Neural cell (in vitro differentiated cells): ENCODE data around the gene TBC1D2. TPM values are rescaled to one million over a fixed set of nuclear protein-coding genes. Genes with fewer than 3 reads are reported as not detected.

Source experiments
- H2AFZ ChIP-seq: fragments of 200-600, 300-800 bp; sonication (generic), shearing (Covaris generic); 2 replicates; pipeline ENCODE4 v1.6.0; 2014; ENCODE audit warnings: low read depth, mild to moderate bottlenecking, antibody characterized with exemption, low read length, moderate library complexity
- H3F3A ChIP-seq: fragments of 200-600 bp; shearing (Covaris generic); 2 replicates; pipeline ENCODE4 v1.6.1; 2016; ENCODE audit warnings: mild to moderate bottlenecking, moderate library complexity, mixed read lengths, antibody characterized with exemption, low read length; ENCODE audit not compliant: insufficient read depth, poor library complexity, severe bottlenecking
- H3K27ac ChIP-seq: fragments of 200-600, 300-800 bp; sonication (generic), shearing (Covaris generic); 2 replicates; pipeline ENCODE4 v1.5.1; 2014; ENCODE audit warnings: mild to moderate bottlenecking, low read length, moderate library complexity
- H3K27me3 ChIP-seq: fragments of 300-800, 200-600 bp; sonication (generic), shearing (Covaris generic); 2 replicates; pipeline ENCODE4 v1.6.0; 2014; ENCODE audit warnings: mild to moderate bottlenecking, low read depth, low read length, moderate library complexity; ENCODE audit not compliant: insufficient read depth
- H3K36me3 ChIP-seq: fragments of 300-800, 200-600 bp; sonication (generic), shearing (Covaris generic); 2 replicates; pipeline ENCODE4 v1.5.1; 2014; ENCODE audit warnings: mild to moderate bottlenecking, antibody characterized with exemption, low read length, moderate library complexity; ENCODE audit not compliant: insufficient read depth
- H3K4me2 ChIP-seq: fragments of 300-800, 200-600 bp; sonication (generic), shearing (Covaris generic); 2 replicates; pipeline ENCODE4 v1.6.0; 2014; ENCODE audit warnings: mild to moderate bottlenecking, low read length
- H3K4me3 ChIP-seq: fragments of 300-800, 200-600 bp; sonication (generic), shearing (Covaris generic); 2 replicates; pipeline ENCODE4 v1.5.1; 2014; ENCODE audit warnings: mild to moderate bottlenecking, low read length, moderate library complexity
- H3K79me2 ChIP-seq: fragments of 200-600 bp; shearing (Covaris generic); replicated peaks from 2 replicates; pipeline ENCODE4 v1.6.0; 2014; ENCODE audit warnings: mild to moderate bottlenecking, low read length, moderate library complexity; ENCODE audit not compliant: insufficient read depth
- H3K9ac ChIP-seq: fragments of 300-800, 200-600 bp; sonication (generic), shearing (Covaris generic); 2 replicates; pipeline ENCODE4 v1.6.1; 2016; ENCODE audit warnings: mild to moderate bottlenecking, low read length, mixed read lengths
- H3K9me2 ChIP-seq: fragments of 200-600 bp; shearing (Covaris generic); 2 replicates; pipeline ENCODE4 v1.6.1; 2016; ENCODE audit warnings: mild to moderate bottlenecking, low read length, mixed read lengths; ENCODE audit not compliant: insufficient read depth
- H3K9me3 ChIP-seq: fragments of 200-600, 300-800 bp; sonication (generic), shearing (Covaris generic); 2 replicates; pipeline ENCODE4 v1.6.1; 2016; ENCODE audit warnings: mild to moderate bottlenecking, mixed run types, low read length, moderate library complexity, mixed read lengths
- H4K20me1 ChIP-seq: fragments of 200-600 bp; shearing (Covaris generic); 2 replicates; pipeline ENCODE4 v1.6.1; 2016; ENCODE audit warnings: mild to moderate bottlenecking, mixed run types; ENCODE audit not compliant: insufficient read depth
- EP300 ChIP-seq: fragments of 450-650 bp; conservative IDR thresholded peaks from 2 replicates; pipeline ENCODE4 v1.6.1; 2014; ENCODE audit warnings: antibody characterized with exemption, mild to moderate bottlenecking, moderate library complexity; ENCODE audit not compliant: poor library complexity, severe bottlenecking
- EZH2 ChIP-seq: fragments of 200-600, 300-800 bp; shearing (Covaris generic), sonication (generic); IDR thresholded peaks from 2 replicates; pipeline ENCODE4 v1.6.1; 2014; ENCODE audit warnings: antibody characterized with exemption, low read length, borderline replicate concordance, mild to moderate bottlenecking; ENCODE audit not compliant: insufficient read depth, poor library complexity, severe bottlenecking
- MXI1 ChIP-seq: fragments of 450-650 bp; conservative IDR thresholded peaks from 2 replicates; pipeline ENCODE4 v1.6.1; 2014; ENCODE audit warnings: antibody characterized with exemption, mild to moderate bottlenecking; ENCODE audit not compliant: poor library complexity, severe bottlenecking
- POLR2AphosphoS5 ChIP-seq: IDR thresholded peaks from 2 replicates; pipeline ENCODE4 v1.6.1; 2012
- RAD21 ChIP-seq: fragments of 450-650 bp; conservative IDR thresholded peaks from 2 replicates; pipeline ENCODE4 v1.6.1; 2014; ENCODE audit warnings: antibody characterized with exemption, mild to moderate bottlenecking, moderate library complexity
- SMC3 ChIP-seq: fragments of 450-650 bp; conservative IDR thresholded peaks from 2 replicates; pipeline ENCODE4 v1.6.1; 2014; ENCODE audit warnings: antibody characterized with exemption, mild to moderate bottlenecking, moderate library complexity; ENCODE audit not compliant: poor library complexity
- TAF1 ChIP-seq: IDR thresholded peaks from 2 replicates; pipeline ENCODE4 v1.6.1; 2012; ENCODE audit warnings: low read depth
- polyA plus RNA-seq: library from polyadenylated mRNA; depleted of rRNA; stranded (reverse); fragments of >200 nt; gene quantifications from 2 replicates; pipeline ENCODE4 v1.2.3, GENCODE V29; 2014
- TF ChIP-seq, protein P1 (sequence below): IDR thresholded peaks from 2 replicates; pipeline ENCODE4 v1.6.1; 2012; ENCODE audit warnings: borderline replicate concordance
- TF ChIP-seq, protein P2 (sequence below): fragments of 450-650 bp; IDR thresholded peaks from 2 replicates; pipeline ENCODE4 v1.5.1; 2014; ENCODE audit warnings: antibody characterized with exemption, mild to moderate bottlenecking, moderate library complexity; ENCODE audit not compliant: poor library complexity, severe bottlenecking

TBC1D2 gene
- polyA plus RNA-seq, 1 donor from 2014 or later: 4.1 TPM

DNA sequence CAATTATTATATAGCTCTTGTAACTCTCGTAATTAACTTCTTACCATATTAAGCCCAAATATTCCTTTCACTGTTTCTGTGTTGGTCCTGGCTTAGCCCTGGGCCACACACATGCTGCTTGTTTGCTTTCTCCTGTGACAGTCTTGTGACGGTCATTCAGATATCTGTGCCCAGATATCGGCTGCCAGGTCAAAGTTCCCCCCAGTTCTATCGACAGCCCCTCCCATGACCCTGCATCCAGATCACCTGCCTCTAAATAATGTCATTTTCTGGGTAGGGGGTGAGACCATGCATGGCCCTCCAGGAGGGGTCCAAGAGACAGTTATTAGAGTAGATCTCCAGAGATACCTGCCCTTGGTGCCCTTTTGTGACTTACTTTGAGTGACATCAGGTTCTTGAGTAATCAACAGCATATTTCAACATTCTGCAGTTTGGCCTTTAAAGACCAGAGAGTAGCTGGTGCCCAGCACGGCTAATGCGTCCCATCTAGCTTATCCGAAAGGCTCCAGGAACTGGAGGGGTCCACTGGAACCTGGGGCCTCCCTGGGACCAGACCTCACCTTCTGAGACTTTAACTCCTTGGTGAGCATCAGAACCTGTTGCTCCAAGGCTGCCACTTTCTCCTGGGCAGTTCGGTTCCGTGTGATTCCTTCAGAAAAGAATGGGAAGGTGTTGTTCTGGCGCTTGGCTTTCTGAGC, 26.9 kb downstream of the TBC1D2 start:
- H2AFZ ChIP-seq: no peak overlapping the region

GRCh38 chr9:98227883-98228282, 27.6 kb downstream of the TBC1D2 start:
- no peaks in the 10 kb centered on the region for H3K79me2 ChIP-seq
- H3K9me2 ChIP-seq: no peaks in the 10 kb centered on the region
- H2AFZ ChIP-seq: no peak overlapping the region
- no peaks in the 10 kb centered on the region for H3K27me3 ChIP-seq
- no peaks in the 10 kb centered on the region for H3K9me3 ChIP-seq
- H3K9ac ChIP-seq: no peak overlapping the region
- H3F3A ChIP-seq: no peaks in the 10 kb centered on the region
- H4K20me1 ChIP-seq: no peaks in the 10 kb centered on the region
- no peaks in the 10 kb centered on the region for H3K36me3 ChIP-seq
- H3K27ac ChIP-seq: no peak overlapping the region
- no peak overlapping the region for H3K4me3 ChIP-seq
- TF ChIP-seq POLR2AphosphoS5 (no peak), SMC3 (no peak), RAD21 (no peak), EP300 (no peak), EZH2 (no peak), TAF1 (no peak), MXI1 (no peak)
- TF ChIP-seq, protein P1, sequence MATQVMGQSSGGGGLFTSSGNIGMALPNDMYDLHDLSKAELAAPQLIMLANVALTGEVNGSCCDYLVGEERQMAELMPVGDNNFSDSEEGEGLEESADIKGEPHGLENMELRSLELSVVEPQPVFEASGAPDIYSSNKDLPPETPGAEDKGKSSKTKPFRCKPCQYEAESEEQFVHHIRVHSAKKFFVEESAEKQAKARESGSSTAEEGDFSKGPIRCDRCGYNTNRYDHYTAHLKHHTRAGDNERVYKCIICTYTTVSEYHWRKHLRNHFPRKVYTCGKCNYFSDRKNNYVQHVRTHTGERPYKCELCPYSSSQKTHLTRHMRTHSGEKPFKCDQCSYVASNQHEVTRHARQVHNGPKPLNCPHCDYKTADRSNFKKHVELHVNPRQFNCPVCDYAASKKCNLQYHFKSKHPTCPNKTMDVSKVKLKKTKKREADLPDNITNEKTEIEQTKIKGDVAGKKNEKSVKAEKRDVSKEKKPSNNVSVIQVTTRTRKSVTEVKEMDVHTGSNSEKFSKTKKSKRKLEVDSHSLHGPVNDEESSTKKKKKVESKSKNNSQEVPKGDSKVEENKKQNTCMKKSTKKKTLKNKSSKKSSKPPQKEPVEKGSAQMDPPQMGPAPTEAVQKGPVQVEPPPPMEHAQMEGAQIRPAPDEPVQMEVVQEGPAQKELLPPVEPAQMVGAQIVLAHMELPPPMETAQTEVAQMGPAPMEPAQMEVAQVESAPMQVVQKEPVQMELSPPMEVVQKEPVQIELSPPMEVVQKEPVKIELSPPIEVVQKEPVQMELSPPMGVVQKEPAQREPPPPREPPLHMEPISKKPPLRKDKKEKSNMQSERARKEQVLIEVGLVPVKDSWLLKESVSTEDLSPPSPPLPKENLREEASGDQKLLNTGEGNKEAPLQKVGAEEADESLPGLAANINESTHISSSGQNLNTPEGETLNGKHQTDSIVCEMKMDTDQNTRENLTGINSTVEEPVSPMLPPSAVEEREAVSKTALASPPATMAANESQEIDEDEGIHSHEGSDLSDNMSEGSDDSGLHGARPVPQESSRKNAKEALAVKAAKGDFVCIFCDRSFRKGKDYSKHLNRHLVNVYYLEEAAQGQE: no peak
- TF ChIP-seq, protein P2, sequence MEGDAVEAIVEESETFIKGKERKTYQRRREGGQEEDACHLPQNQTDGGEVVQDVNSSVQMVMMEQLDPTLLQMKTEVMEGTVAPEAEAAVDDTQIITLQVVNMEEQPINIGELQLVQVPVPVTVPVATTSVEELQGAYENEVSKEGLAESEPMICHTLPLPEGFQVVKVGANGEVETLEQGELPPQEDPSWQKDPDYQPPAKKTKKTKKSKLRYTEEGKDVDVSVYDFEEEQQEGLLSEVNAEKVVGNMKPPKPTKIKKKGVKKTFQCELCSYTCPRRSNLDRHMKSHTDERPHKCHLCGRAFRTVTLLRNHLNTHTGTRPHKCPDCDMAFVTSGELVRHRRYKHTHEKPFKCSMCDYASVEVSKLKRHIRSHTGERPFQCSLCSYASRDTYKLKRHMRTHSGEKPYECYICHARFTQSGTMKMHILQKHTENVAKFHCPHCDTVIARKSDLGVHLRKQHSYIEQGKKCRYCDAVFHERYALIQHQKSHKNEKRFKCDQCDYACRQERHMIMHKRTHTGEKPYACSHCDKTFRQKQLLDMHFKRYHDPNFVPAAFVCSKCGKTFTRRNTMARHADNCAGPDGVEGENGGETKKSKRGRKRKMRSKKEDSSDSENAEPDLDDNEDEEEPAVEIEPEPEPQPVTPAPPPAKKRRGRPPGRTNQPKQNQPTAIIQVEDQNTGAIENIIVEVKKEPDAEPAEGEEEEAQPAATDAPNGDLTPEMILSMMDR: no peak
- H3K4me2 ChIP-seq: no peak overlapping the region

More for the DNA sequence above, 26.9 kb downstream of the TBC1D2 start:
- Histone ChIP-seq H4K20me1 (no peaks in the 10 kb centered on the region), H3K9me3 (no peaks in the 10 kb centered on the region), H3F3A (no peaks in the 10 kb centered on the region), H3K9ac (no peak overlapping the region), H3K79me2 (no peaks in the 10 kb centered on the region), H3K4me2 (no peak overlapping the region), H3K4me3 (no peak overlapping the region), H3K27me3 (no peaks in the 10 kb centered on the region), H3K27ac (no peak overlapping the region), H3K36me3 (no peaks in the 10 kb centered on the region), H3K9me2 (no peaks in the 10 kb centered on the region)
- TF ChIP-seq MXI1 (no peak), EP300 (no peak), EZH2 (no peak), TAF1 (no peak), SMC3 (no peak)
- TF ChIP-seq, protein P1: no peak
- TF ChIP-seq, protein P2: no peak
